Esophagus squamous epithelium (tissue), 5 donors: ENCODE measurements around the gene DUSP22. TPM values are rescaled to one million over a fixed set of nuclear protein-coding genes. Genes with fewer than 3 reads are reported as not detected.

Experiments
- DNase-seq: peaks from one replicate; lab custom pipeline; 2025; lab: John Stamatoyannopoulos, UW
- H3K27ac ChIP-seq, 4 donors: fragments of 200-600 bp; sonication (generic); one replicate each; pipeline ENCODE4 v1.5.1; 2016 to 2019; ENCODE audit warnings: mild to moderate bottlenecking in 1 of 4
- H3K27me3 ChIP-seq, 4 donors: fragments of 200-600 bp; sonication (generic); 1 replicate in 3 of 4; 2 replicates in 1 of 4; pipeline versions ENCODE4 v1.5.1 to v1.6.0; 2017 to 2021; ENCODE audit warnings: antibody characterized with exemption in 1 of 4
- H3K36me3 ChIP-seq, 3 donors: fragments of 200-600 bp; sonication (generic); one replicate each; pipeline ENCODE4 v1.5.1; 2016 to 2019
- H3K4me1 ChIP-seq, 3 donors: fragments of 200-600 bp; sonication (generic); one replicate each; pipeline ENCODE4 v1.5.1; 2017 to 2019
- H3K4me3 ChIP-seq, 4 donors: fragments of 200-600 bp; sonication (generic); 1 replicate in 3 of 4; 2 replicates in 1 of 4; pipeline ENCODE4 v1.5.1; 2016 to 2019; ENCODE audit warnings: mild to moderate bottlenecking in 2 of 4, moderate library complexity in 1 of 4
- H3K9me3 ChIP-seq, 3 donors: fragments of 200-600 bp; sonication (generic); one replicate each; pipeline ENCODE4 v1.5.1; 2016 to 2019
- CTCF ChIP-seq, 6 experiments: fragments of 450-650 bp in 4 of 6; fragments of 200-600 bp in 2 of 6; sonication (generic) in 2 of 6; IDR thresholded peaks; one replicate each; pipeline ENCODE4 v1.5.1; 2016 to 2019; ENCODE audit warnings: antibody characterized with exemption in 6 of 6, mild to moderate bottlenecking in 4 of 6, moderate library complexity in 4 of 6
- POLR2A ChIP-seq, 4 donors: fragments of 450-650 bp; IDR thresholded peaks; one replicate each; pipeline ENCODE4 v1.6.1; 2017; ENCODE audit warnings: antibody characterized with exemption in 4 of 4, mild to moderate bottlenecking in 4 of 4, moderate library complexity in 3 of 4
- WGBS, 2 donors: methylation state at CpG; one replicate each; pipeline ENCODE4 v1.1.5; 2018; 5-methylcytosine and 5-hydroxymethylcytosine counted together
- intact Hi-C: fragments of 100-400 bp; cut with DNase I; formaldehyde crosslinking; loops from one replicate; pipeline ENCODE4 v1.15.0; 2022
- total RNA-seq, 4 donors: library from RNA; depleted of rRNA; stranded (reverse); fragments of >200 nt; gene quantifications; one replicate each; pipeline ENCODE4 v1.1.0, GENCODE V29; 2016
- donor health status: DM: yes; HTN: yes; CAD: no.

The DUSP22 gene
- total RNA-seq, 4 donors from 2014 or later: 34.2 to 54.6 (median 45.2) TPM

DNA sequence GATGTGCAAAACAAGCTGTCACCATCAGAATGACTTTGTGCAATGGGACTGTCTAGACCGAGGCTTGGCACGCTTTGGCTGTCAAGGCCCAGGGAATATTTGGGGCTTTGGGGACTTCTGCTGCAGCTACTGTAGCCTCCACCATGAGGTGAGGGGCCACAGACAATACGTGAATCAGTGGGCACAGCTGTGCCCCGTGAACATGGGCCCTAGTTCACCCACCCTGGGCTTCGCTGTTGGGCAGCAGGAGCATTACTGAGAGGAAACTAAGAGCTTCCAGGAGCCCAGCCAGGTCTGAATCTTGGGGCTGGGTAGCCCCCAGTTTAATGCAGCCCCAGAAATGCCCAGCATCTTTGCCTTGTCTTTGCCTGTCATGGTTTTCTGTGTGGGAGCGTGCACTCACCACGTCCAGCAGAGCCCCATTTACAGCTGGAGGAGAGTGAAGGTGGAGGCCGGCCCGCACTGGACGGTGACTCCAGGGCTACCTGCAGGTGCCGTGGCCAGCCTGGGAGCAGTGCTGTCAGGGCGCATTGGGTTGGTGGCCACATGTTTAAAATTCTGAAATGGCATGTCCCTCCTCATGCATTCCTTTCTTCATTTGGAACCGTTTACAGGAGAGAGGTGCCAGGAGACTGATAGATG, 34.7 kb downstream of the DUSP22 start:
- H3K36me3 ChIP-seq: peaks cover 0 to 15% (median 0%) of the 10 kb centered on the region in 3 donors
- peaks cover 5 to 45% (median 16%) of the 10 kb centered on the region in 3 donors for H3K4me1 ChIP-seq
- H3K27ac ChIP-seq: peak overlapping the region in 1 of 4 donors; percentile 47
- TF ChIP-seq CTCF (IDR thresholded peaks at IDR 0.05) (no peak), POLR2A (IDR thresholded peaks at IDR 0.05) (no peak)
- DNase-seq: no peak
- intact Hi-C loops: no loop called here
- H3K4me3 ChIP-seq: no peak overlapping the region
- H3K27me3 ChIP-seq: no peaks in the 10 kb centered on the region
- H3K9me3 ChIP-seq: no peaks in the 10 kb centered on the region
- WGBS, 2 donors: 91% methylated on average over 12 to 13 of the region's 13 CpGs

DNA sequence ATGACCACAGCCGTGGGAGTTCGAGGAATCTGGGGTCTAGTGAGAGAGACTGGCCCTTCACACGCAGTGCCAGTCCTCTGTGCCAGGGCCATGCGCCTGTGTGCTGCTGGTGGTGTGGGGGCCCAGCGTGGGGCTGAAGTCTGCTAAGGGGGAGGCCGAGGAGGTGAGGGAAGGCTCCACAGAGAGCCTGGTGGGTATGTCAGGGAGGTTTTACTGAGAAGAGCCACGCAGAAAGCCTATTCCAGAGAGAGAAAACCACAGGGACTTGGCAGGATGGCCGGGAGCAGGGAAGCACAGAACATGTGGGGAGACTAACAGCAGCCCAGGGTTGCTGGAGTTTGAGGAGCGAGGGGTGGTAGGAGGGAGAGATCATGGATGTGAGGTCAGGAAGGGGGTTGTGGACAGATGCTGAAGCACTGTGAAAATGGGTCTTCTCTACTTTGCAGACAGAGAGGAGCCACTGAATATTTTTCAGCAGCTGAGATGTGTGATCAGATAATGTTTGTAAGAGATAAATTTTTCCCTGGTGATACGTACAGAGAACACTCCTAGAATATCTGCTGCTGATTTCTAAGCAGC, 35.3 kb downstream of the DUSP22 start:
- WGBS, 2 donors: 67 to 74% methylated on average over 10 of the region's 10 CpGs
- H3K4me3 ChIP-seq: no peak overlapping the region
- peaks cover 5 to 42% (median 16%) of the 10 kb centered on the region in 3 donors for H3K4me1 ChIP-seq
- H3K27ac ChIP-seq: peak overlapping the region in 3 of 4 donors; percentile 28 to 47 (median 42)
- no peak for TF ChIP-seq CTCF (IDR thresholded peaks at IDR 0.05)
- TF ChIP-seq POLR2A (IDR thresholded peaks at IDR 0.05): no peak
- no peaks in the 10 kb centered on the region for H3K9me3 ChIP-seq
- peaks cover 0 to 15% (median 0%) of the 10 kb centered on the region in 3 donors for H3K36me3 ChIP-seq
- intact Hi-C loops: no loop called here
- H3K27me3 ChIP-seq: no peaks in the 10 kb centered on the region
- no peak for DNase-seq

GRCh38 chr6:328136-328670, 35.9 kb downstream of the DUSP22 start:
- H3K27me3 ChIP-seq: no peaks in the 10 kb centered on the region
- 33% methylated on average over 8 of the region's 8 CpGs for WGBS, 2 donors
- no peaks in the 10 kb centered on the region for H3K9me3 ChIP-seq
- peak overlapping the region in 3 of 4 donors; percentile 28 to 47 (median 42) for H3K27ac ChIP-seq
- H3K36me3 ChIP-seq: peaks cover 0 to 15% (median 0%) of the 10 kb centered on the region in 3 donors
- intact Hi-C loops: no loop called here
- peak overlapping the region in 1 of 4 donors; percentile 22 for H3K4me3 ChIP-seq
- peaks cover 5 to 42% (median 16%) of the 10 kb centered on the region in 3 donors for H3K4me1 ChIP-seq
- TF ChIP-seq POLR2A (IDR thresholded peaks at IDR 0.05) (no peak), CTCF (IDR thresholded peaks at IDR 0.05) (peak in 1 of 6 experiments; percentile 17)
- no peak for DNase-seq

GRCh38 chr6:328924-329323, 36.6 kb downstream of the DUSP22 start:
- intact Hi-C loops: no loop called here
- Histone ChIP-seq H3K9me3 (no peaks in the 10 kb centered on the region), H3K27ac (no peak overlapping the region), H3K36me3 (peaks cover 0 to 15% (median 0%) of the 10 kb centered on the region in 3 donors), H3K4me1 (peaks cover 5 to 37% (median 16%) of the 10 kb centered on the region in 3 donors), H3K27me3 (no peaks in the 10 kb centered on the region), H3K4me3 (no peak overlapping the region)
- TF ChIP-seq POLR2A (IDR thresholded peaks at IDR 0.05) (no peak), CTCF (IDR thresholded peaks at IDR 0.05) (no peak)
- WGBS, 2 donors: 78 to 85% methylated on average over 7 of the region's 7 CpGs
- no peak for DNase-seq
